Fibroblast of mammary gland (primary cell): ENCODE measurements around the gene PAQR5.
A peak's percentile ranks its signal among the peaks of the same experiment; 100 is the strongest.

Experiments used
- DNase-seq: peaks from one replicate; pipeline ENCODE4 v3.0.0-alpha.2; 2010; ENCODE audit warnings: low read depth
- H3K4me3 ChIP-seq: 2 replicates; pipeline ENCODE4 v1.5.1; 2011; ENCODE audit warnings: low read depth, mild to moderate bottlenecking, low read length, moderate library complexity; ENCODE audit not compliant: control insufficient read depth
- CTCF ChIP-seq: conservative IDR thresholded peaks from 2 replicates; pipeline ENCODE4 v1.5.1; 2011; ENCODE audit warnings: low read depth, low read length, inconsistent platforms; ENCODE audit not compliant: control insufficient read depth, insufficient read depth

The PAQR5 gene

GRCh38 chr15:69391046-69391757, 92.5 kb downstream of the PAQR5 start:
- no peak for DNase-seq
- H3K4me3 ChIP-seq, result no peak overlapping the region
- no peak for TF ChIP-seq CTCF

- DNase-seq, result no peak
- TF ChIP-seq CTCF, result no peak
- H3K4me3 ChIP-seq, result no peak overlapping the region
Observed at GRCh38 chr15:69392352-69392751, 93.6 kb downstream of the PAQR5 start.

GRCh38 chr15:69393831-69394491, 95.2 kb downstream of the PAQR5 start:
- H3K4me3 ChIP-seq, result no peak overlapping the region

GRCh38 chr15:69394556-69395282, 96.0 kb downstream of the PAQR5 start:
- TF ChIP-seq CTCF, result peak; percentile 81
- no peak overlapping the region for H3K4me3 ChIP-seq
- DNase-seq, result peak; percentile 67

More at GRCh38 chr15:69393831-69394491, 95.2 kb downstream of the PAQR5 start:
- DNase-seq, result no peak
- TF ChIP-seq CTCF, result no peak

GRCh38 chr15:69395460-69395859, 96.7 kb downstream of the PAQR5 start:
- DNase-seq, result no peak
- TF ChIP-seq CTCF, result no peak

GRCh38 chr15:69395991-69396390, 97.3 kb downstream of the PAQR5 start:
- H3K4me3 ChIP-seq, result no peak overlapping the region
- no peak for TF ChIP-seq CTCF
- DNase-seq, result no peak

More at GRCh38 chr15:69395460-69395859, 96.7 kb downstream of the PAQR5 start:
- H3K4me3 ChIP-seq, result no peak overlapping the region
